GM18907 (cell line): ENCODE results near the gene TCAF2.
"Not testable (repeated sequence)": the region's sequence is repeated elsewhere in the genome, so short reads cannot be mapped to it uniquely, and the experiment has no call there.

Experiments used
- ATAC-seq: cut with Tn5 transposase; IDR thresholded peaks from one replicate; pipeline ENCODE4 v1.9.1; 2021; ENCODE audit warnings: mild to moderate bottlenecking, moderate library complexity; ENCODE audit not compliant: unreplicated experiment

Gene TCAF2

DNA sequence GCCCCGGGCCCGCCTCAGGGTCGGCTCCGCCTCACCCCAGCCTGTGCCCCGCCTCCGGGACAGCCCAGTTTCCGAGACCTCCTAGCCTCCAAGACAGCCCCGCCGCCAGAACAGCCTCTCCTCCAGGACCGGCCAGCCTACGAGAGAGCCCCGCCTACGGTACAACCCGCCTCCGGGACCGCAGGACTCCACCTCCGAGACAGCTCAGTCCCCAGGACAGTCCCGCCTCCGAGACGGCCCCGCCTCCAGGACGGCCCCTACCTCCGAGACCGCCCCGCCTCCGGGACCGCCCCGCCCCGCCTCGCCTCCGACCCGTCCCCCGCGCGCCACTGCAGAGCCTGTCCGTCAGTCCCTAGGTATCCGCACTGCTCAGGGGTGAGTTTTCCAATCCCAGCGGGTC is at the start of gene TCAF2:
Gene TCAF2, plus strand, starts transcription at position 329 of the 400 bp plus-strand sequence.
- ATAC-seq: peak; percentile 88

DNA sequence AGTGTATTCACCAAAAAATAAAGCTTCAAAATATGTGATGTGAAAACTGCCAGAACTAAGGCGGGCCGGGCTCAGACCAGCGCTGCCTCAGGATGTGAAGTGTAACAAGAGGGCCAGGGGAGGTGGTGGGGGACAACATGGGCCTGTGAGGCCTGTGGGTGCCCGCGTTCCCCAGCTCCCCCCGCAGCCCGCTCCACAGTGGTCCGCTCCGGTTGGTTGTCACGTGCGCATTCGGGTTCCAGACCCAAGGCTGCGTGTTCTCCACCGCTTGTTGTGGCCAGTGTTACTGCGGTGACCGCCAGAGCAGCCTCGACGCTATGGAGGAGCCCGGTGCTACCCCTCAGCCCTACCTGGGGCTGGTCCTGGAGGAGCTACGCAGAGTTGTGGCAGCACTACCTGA is 49.3 kb upstream of the TCAF2 start, which contains the start of gene CTAGE15:
Gene CTAGE15, plus strand, starts transcription at position 301 of the 400 bp plus-strand sequence. Its CDS starts 17 bp downstream, at position 318.
- not testable (repeated sequence) for ATAC-seq

DNA sequence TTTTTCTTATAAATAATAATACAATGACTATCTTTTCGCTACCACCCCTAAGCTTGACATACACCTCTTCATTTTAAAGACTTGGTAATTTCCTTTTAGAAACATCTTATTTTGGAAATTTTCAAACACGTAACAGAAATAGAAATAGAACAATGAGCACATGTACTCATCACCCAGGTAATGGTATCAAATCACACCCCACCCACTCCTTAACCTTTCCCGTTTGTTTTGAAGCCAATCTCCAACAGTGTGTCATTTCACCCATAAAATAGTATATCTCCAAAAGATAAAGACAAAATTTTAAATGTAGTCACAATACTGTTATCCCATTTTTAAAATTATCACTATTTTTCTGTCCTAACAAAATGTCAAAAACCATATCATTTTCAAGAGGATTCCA is 32.6 kb upstream of the TCAF2 start:
- not testable (repeated sequence) for ATAC-seq

DNA sequence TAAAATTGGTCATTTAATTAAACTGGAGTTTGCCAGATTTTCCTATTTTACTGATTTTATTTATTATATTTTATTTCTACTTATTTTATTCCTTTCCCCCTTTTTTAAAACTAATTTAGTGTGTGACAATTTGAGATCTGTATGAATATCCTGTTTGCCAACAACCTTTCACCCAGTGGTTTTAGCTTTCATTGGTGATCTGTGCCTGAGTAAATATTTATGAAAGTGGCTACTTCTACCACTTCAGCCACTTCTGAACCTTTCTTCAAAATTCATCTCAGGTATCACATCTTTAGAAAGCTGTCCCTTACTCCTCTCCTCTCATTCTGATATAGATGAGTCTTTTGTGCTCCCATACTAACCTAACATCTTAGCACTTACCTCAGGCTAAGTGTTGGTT is 30.9 kb upstream of the TCAF2 start:
- ATAC-seq: not testable (repeated sequence)

DNA sequence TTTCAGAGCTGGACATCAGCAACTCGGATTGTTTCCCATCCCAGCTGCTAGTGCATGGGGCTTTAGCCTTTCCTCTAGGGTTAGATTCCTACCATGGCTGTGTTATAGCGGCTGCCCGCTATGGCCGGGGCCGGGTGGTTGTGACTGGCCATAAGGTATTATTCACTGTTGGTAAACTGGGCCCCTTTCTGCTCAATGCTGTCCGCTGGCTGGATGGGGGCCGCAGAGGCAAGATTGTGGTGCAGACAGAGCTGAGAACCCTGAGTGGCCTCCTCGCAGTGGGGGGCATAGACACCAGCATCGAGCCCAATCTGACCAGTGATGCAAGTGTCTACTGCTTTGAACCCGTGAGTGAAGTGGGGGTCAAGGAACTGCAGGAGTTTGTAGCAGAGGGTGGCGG is 22.7 kb upstream of the TCAF2 start:
- ATAC-seq: not testable (repeated sequence)

DNA sequence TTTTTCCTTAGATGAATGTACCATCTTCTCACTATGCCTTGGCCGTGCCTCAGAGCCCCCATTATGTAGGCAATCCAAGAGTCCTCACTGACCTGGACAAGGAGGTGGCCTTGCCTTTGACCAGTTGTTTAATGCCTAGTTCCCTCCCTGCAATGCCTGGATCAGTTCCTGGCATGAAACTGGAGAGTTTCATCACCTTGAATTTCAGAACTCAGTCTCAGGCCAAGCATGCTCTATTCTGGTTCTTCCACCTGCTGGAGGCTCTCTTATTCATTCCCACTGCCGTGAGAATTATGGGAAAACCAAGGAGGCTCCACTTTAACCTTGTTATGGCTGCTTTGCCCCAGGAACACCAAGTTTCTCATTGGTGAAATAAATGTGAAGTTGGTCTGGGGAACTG is 17.2 kb upstream of the TCAF2 start:
- not testable (repeated sequence) for ATAC-seq

DNA sequence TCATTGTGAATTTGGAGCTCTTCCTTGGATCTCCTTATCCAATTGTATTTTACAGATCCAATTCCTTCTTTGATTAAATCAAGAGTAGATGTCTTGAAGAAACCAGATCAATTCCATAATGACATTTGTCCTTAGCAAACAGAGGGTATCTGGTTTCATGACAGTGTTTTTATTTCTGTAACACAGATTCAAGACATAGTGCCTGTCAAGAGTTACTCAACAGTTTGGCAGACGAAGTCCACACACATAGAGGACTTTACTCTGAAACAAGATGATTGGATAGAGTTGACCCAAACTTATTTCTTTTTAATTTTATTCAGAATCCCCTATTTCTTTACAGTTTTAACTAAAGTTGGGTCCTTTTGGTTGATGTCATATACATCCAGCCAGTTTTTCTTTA is 14.7 kb upstream of the TCAF2 start:
- not testable (repeated sequence) for ATAC-seq

DNA sequence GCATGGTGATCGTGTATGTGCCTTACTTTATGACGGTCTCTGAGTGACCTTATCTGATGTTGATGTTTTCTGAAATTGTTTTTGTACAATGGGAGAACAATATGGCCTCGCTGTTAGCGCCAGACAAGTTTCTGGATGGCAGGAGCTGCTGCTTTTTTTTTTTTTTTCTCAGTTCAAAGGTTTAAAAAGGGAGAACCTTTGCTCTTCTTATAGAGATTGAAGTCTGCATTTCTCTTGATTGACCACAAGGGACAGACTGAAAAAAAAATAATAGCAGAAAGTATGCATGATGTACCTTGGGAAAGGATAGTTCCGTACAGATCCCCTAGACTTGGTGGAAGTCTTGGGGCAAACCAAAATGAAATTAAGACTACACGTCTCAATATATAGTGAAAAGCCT is 5.2 kb upstream of the TCAF2 start:
- ATAC-seq: not testable (repeated sequence)

DNA sequence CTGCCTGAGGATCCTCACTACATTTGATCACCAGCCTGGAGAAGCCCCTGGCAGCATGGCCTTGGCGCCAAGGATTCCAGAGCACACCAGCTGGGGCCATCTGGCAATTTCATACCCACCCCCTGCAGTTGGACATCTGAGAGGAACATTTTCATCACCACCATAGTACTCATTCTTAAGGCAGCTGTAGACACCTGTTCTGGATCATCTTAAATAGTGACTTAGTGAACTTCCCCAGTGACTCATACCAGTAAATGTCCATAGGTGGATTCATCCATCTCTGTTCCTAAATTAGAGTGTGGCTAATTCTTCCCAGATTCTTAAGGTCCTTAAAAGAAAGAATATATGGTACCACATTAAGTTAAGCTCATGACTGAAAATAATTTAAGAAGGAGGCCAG is 3.6 kb upstream of the TCAF2 start:
- ATAC-seq: not testable (repeated sequence)

DNA sequence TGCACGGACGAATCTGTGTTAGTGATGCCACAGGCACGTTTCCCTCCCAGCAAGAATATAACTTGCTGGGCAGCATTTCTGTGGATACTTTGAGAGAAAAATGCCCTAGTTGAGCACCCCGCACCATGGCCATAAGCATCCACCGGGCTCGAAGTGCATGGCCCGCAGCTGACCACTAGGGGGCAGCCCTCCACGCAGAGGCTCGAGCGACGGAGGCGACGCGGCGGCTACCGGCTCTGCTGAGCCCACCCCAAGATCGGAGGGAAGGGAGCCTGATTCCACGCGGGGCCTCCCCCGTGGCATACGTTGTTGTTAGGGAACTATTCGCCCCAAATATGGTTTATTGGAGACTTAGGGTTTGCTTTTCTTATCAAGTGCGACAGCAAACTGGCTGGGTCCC is 716 bp upstream of the TCAF2 start:
- peak; percentile 29 for ATAC-seq

DNA sequence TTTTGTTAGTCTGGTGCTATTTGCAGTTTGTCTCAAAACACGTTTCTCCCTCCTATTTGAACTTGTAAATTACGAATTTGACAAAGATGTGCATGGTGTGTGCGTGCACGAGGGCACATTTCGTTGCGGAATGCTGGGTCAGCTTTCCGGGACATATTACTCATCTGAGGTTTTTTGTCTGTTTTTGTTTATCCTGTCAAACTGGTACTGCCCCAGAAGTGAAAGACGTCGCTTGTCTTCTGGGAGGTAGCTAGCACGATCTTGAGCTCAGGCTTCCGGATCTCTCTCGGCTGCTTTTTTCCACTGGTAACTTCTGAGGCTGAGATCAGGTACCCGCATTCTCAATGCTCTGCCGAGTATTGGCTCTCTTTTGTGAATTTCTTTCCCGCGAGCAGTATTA is 401 bp downstream of the TCAF2 start:
- peak; percentile 53 for ATAC-seq

DNA sequence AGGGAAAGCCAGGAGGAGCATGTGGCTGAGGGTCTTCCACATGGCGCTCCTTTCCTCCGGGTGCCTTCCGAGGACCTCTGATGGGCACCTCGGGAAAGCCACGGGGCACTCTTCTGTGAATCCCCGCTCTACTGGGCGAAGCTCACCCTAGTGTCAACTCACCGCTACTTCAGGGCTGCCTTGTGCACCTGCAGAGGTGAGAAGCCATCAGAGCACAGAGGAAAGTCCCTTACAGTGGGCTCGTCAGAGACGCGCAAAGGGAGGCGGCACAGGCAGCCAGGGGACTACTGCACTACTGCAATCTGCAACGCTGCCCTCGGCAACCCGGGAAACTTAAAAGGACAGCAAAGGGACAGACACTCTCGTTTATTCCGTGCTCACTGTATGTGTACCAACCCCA is 1.4 kb downstream of the TCAF2 start:
- ATAC-seq: peak; percentile 39

DNA sequence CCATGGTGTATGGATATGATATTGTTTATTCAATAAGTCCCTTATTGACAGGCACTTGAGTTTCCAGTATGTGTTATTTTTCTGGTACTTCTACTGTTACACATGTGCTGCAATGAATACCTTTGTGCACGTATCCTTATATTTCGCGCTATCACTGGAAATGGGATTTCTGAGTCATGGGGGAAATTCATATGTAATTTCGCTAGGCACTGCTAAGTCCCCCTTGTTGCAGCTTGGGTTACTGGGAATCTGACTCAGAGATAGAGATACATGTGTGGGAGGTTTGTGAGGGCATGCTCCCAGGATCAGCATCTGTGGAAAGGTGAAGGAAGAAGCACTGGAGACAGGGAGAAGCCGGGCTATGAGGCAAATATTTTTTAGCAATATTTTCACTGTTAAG is 9.9 kb downstream of the TCAF2 start:
- ATAC-seq: not testable (repeated sequence)

DNA sequence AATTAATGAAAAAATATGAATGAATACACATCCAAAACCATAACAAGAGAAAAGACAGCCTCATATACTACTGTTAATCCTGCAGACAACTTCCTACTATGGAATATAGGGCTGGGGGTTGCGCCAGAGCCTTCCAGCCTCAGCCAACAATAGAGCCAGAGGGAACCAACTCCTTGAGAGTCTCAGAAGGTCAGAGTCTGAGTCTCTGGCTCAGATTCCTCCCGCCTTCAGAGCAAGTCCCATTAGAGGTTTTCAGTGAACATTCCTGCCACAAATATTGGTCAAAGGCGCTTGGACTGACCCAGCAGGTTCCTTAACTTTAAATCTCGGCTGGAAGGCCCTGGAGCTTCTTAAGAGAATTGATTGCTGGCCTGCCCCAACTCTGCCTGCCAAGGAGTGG is 11.7 kb downstream of the TCAF2 start:
- ATAC-seq: not testable (repeated sequence)

DNA sequence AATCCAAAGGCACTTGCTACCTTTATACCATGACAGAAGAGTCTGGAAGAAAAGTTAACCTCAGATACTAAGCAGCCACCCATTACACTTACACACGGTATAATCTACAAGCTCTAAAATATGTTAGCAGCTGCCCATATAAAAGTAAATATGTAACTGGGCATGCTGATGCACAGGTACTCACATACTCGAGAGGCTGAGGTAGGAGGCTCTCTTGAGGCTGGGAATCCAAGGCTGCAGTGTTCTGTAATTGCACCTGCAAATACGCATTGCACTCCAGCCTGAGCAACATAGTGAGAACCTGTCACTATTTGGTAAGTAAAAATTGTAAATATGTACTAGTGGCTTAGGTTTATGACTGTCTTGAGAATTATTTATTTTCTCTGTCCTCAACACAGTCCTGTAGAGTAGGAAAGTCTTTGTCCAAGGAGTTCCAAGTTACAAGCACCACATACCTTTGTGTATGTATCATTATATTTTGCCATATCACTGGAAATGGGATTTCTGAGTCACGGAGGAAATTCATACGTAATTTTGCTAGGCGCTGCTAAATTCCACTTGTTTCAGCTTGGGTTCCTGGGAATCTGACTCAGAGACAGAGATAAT is 12.3 kb downstream of the TCAF2 start:
- not testable (repeated sequence) for ATAC-seq

DNA sequence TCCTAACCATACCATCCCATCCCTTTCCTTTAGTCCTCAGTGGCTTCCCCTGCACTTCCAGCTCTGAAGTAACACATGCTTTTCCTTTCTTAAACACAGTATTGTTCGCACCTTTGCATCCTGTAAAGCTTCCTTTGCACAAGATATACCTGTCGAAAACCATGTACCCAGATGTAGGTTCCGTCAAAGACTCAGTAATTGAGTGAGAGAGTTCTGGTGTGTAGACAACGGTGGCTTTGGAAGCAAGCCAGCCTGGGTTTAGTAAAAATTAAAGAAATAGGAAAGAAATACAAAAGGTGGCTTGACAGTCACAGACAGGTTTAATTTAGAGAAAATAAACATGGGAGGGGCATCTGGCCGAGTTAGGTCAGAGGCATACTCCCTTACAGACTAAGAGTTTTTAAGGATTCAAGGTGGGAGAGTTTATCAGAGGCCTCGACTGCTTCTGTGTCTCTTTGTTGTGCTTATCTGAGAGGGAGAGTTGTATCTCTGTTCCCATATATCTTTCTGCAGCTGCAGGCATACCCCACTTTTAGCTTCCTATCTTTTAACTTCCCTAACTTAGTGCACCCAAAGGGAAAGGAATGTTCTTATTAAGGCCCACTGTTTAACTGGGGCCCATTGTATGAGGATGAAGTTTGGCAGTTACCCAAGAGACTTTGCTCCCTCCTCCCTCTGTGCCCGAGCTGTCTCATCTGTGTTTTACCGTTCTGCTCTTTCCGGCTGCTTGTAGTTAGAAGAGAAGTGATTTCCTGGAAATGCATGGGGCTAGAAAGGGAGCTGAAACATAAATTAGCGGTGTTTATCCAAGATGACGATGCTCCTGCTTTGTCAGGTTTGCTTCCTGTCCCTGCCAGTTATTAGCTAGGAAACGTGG is 14.8 kb downstream of the TCAF2 start:
- ATAC-seq: peak; percentile 44

DNA sequence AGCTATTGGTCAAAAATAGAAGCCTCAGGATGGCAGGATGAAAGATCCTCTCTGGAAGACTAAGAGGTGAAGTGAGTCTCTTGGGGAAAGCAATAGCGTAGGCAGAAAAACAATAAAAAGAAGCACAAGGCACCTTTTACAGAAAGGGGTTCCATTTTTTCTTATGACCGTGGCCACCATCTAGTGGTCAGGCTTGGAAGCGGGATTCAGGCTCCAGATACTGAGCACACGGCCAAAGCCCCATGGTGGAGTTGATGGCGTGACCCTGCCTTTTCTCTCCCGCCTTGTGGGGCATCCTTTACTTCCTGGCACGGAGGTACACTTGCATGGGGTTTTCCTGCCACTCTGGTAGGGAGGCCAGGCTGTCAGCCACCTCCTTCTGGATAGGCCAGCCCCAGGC is 18.6 kb downstream of the TCAF2 start:
- peak; percentile 73 for ATAC-seq

DNA sequence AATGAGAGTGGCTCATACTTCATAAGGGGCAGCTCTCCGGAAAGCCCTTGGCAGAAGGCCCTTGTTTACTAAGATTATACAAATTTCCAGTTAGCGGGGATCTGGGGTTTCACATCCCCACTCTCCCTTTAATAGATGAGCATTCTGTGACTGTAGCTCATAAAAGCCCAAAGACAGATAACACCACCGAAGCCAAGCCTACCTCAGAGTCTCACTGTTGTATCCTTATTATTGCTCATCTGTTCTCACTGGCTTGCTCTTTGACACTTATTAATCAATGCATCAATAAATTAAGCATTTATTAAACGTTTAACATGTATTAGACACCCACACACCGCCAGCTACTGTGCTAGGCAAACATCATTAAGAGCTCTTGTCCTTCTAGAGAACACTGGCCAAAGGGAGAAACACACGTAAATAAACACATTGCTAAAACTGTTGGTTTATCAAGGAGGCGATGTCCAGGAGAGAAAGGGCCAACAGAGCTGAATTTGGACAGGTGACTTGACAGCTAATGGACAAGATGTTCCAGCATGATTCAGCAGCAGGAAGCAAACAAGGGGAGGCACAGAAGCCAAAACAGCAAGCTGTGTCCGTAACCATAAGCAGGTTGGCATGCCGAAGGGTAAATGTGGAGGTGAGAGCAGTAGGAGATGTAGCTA is 19.9 kb downstream of the TCAF2 start:
- ATAC-seq: not testable (repeated sequence)

DNA sequence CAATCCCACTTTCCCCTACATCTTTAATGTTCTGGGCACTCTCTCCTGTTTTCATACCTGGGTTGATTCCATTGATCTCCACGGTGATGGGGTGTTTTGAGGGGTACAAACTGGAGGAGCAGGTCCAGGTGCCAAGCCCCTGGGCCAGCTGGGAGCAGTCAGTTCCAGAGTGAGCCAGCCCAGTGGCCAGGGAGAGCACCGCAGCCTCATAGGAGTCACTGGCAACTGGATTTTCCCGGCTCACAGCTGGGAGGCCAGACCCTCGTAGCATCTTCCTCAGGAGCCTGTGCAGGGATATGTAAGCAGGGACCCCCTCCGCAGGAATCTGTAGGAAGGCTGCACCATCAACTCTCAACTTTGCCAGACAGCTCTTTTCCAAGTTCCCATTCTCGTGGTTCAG is 25.8 kb downstream of the TCAF2 start:
- not testable (repeated sequence) for ATAC-seq

DNA sequence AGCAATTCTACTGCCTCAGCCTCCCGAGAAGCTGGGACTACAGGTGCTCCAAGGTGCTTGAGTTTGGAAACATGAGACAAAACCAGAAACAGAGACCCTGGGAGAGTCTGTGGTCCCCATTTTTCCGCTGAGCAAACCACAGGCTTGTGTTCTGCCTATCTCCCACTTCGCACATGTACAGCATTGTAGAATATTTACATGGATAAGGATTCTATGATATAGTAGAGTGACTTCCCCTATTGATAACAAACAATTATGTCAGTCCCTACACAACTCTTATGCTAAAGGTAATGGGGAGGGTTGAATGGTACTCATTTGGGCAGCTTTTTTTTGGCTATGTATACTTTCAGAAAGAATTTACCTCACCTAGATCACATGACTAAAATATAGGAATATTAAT is 29.1 kb downstream of the TCAF2 start:
- not testable (repeated sequence) for ATAC-seq

DNA sequence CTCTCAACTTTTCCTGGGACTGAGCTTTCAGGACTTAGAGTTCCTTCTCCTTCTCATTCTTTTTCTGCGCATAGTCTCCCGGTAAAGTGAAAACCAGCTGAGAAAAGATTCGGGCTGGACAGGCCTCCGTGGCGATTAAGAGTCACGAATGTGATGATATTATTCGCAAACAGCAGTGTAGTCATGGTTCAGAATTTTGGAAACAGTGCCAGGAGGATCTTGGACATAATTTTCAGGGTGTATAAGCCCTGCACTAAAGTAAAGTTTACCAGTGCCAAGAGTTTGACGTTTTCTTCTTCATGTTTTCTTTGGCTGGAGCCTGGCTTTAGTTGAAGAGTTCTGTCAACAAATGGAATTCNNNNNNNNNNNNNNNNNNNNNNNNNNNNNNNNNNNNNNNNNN is 29.7 kb downstream of the TCAF2 start:
- ATAC-seq: not testable (repeated sequence)
